ENCODE results near the gene TMSB10. TPM values are rescaled to one million over a fixed set of nuclear protein-coding genes. Genes with fewer than 3 reads are reported as not detected.

The TMSB10 gene
- total RNA-seq, 4 donors from 2014 or later: 2,816 to 4,346 (median 4,048) TPM

GRCh38 chr2:84896567-84896966 lies 8.9 kb upstream of the TMSB10 start:
- TF ChIP-seq, protein P1, sequence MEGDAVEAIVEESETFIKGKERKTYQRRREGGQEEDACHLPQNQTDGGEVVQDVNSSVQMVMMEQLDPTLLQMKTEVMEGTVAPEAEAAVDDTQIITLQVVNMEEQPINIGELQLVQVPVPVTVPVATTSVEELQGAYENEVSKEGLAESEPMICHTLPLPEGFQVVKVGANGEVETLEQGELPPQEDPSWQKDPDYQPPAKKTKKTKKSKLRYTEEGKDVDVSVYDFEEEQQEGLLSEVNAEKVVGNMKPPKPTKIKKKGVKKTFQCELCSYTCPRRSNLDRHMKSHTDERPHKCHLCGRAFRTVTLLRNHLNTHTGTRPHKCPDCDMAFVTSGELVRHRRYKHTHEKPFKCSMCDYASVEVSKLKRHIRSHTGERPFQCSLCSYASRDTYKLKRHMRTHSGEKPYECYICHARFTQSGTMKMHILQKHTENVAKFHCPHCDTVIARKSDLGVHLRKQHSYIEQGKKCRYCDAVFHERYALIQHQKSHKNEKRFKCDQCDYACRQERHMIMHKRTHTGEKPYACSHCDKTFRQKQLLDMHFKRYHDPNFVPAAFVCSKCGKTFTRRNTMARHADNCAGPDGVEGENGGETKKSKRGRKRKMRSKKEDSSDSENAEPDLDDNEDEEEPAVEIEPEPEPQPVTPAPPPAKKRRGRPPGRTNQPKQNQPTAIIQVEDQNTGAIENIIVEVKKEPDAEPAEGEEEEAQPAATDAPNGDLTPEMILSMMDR (IDR thresholded peaks at IDR 0.05): no peak
- ATAC-seq (ENCODE audit: low FRiP score): no peak
- no peak for DNase-seq (ENCODE audit: low spot score)

- DNase-seq (ENCODE audit: low spot score): no peak
- TF ChIP-seq, protein P1 (IDR thresholded peaks at IDR 0.05): no peak
- no peak for ATAC-seq (ENCODE audit: low FRiP score)
Observed at GRCh38 chr2:84897773-84898172, 7.7 kb upstream of the TMSB10 start.

DNA sequence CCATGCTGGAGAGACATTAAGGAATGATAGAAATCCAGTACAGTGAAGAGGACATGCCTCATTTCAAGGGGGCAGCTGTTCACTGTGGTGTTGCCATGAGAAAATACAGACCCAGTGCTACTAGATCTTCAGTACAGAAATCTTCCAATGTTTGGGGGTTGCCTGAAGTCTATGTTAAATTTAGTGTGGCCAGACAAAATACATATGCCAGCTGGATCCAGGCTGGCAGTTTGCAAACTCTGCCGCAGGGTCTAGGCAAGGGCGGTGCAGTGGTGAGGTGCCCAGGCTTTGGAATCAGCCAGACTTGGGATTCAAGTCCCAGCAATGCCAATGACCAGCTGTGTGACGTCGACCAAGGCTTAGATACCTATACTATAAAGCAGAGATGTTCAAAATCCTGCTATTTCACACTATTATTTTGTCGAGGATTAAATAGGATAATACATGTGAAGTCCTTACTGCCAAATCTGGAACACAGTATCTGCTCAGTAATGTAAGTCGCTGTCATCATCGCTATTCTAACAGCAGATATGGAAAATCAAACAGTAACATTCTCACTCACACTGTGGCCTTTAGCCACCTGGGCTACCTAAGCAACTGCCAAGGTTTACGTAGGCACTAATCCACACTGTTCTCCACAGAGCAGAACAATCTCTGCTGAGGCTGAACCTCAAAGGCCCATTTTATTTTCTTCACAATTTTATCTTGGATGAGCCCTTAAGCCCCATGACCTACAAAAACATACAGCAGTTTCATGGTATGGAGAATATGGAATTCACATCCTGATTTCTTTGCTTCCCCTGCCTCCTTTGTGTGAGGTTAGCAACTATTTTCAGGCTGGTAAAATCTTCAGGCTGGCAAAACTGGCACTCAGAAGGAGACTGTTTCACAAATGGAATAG lies 5.9 kb upstream of the TMSB10 start:
- TF ChIP-seq, protein P1 (IDR thresholded peaks at IDR 0.05): no peak
- no peak for DNase-seq (ENCODE audit: low spot score)
- ATAC-seq (ENCODE audit: low FRiP score): no peak

DNA sequence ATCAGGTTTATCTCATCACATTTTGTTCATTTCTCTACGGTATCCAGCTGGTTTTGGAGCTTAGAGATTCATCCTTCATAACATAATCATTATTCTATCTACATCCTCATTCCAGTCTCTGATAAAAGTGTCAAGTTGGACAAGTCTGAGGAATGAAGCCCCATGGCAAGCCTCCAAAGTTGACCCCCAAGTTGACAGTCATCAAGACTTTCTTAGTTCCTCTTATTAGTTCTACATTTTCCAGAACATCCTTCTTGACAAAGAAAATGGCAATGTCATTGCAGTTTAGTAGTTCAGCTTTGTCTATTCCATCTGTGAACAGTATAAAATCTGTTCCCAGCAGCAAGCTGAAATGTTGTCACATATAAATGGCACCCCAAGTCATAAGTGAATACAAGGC lies 4.5 kb upstream of the TMSB10 start:
- DNase-seq (ENCODE audit: low spot score) (no peak), ATAC-seq (ENCODE audit: low FRiP score) (no peak)
- TF ChIP-seq, protein P1 (IDR thresholded peaks at IDR 0.05): no peak

- ATAC-seq (ENCODE audit: low FRiP score): no peak
- no peak for DNase-seq (ENCODE audit: low spot score)
- TF ChIP-seq, protein P1 (IDR thresholded peaks at IDR 0.05): no peak
Observed at GRCh38 chr2:84901593-84902120, 3.8 kb upstream of the TMSB10 start.

GRCh38 chr2:84902526-84902925 lies 2.9 kb upstream of the TMSB10 start:
- TF ChIP-seq, protein P1 (IDR thresholded peaks at IDR 0.05): no peak
- DNase-seq (ENCODE audit: low spot score) (no peak), ATAC-seq (ENCODE audit: low FRiP score) (no peak)

DNA sequence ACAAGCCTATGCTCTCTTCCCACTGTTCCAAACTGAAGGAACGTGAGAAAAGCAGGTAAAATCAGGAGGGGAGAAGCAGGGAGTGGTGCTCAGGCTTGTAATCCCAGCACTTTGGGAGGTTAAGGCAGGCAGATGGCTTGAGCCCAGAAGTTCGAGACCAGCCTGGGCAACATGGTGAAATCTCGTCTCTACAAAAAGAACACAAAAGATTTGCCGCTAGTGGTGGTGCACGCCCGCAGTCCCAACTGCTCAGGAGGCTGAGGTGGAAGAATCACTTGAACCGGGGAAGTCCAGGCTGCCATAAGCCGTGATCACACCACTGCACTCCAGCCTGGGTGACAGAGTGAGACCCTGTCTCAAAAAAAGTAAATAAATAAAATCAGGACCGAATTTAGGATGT lies 1.3 kb upstream of the TMSB10 start:
- DNase-seq (ENCODE audit: low spot score) (no peak), ATAC-seq (ENCODE audit: low FRiP score) (no peak)
- TF ChIP-seq, protein P1 (IDR thresholded peaks at IDR 0.05): no peak

Measured in omental fat pad (tissue), 4 donors.